ENCODE data around the gene GPR162. TPM values are rescaled to one million over a fixed set of nuclear protein-coding genes. Genes with fewer than 3 reads are reported as not detected.
A peak's percentile ranks its signal among the peaks of the same experiment; 100 is the strongest.

GPR162 gene
- total and polyA plus RNA-seq, 12 donors: 1.1 to 42.6 (median 5.1) TPM

DNA sequence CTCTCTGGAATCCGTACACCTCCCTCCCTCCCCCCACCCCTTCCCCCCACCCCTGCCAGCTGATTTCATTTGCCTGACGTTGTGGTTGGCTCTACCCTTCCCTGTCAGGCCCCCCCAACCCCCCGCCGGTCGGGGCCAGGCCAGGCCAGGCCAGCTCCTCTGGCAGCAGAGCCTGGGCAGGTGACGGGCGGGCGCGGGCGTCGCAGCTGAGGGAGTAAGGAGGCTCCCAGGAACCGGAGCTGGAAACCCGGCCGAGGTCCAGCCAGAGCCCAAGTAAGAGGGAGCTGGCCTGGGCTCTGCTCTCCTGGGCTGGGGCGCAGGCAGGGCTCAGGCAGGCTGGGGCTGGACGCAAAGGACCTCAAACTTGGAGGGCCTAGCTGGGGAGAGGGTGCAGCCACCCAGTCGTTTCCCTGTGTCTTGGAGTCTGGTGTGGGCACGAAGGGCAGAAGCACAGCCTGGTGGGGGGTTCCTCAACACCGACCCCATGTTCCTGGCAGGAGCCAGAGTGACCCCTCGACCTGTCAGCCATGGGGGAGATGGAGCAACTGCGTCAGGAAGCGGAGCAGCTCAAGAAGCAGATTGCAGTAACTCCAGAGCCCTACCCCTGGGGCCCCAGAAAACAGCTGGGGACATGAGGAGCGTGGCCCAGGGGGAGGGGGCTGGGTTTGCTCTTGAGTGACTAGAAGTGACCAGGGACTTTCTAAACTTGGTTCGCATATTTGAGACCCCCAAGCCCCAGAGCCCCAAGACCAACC lies 19.3 kb downstream of the GPR162 start, which contains the start of gene GNB3:
TSS of gene GNB3 (plus strand) at position 165 of the 755 bp plus-strand sequence. CDS start at position 528, 363 bp downstream.
- intact Hi-C loops (cut with DNase I): no loop called here
- peak in 1 of 7 donors; percentile 77 for DNase-seq
- H3K4me1 ChIP-seq (replicated peaks in 1 of 2): no peaks in the 10 kb centered on the region
- no peaks in the 10 kb centered on the region for H3K27me3 ChIP-seq
- H3K9me3 ChIP-seq (replicated peaks in 1 of 3): no peaks in the 10 kb centered on the region
- WGBS, 4 donors: 68 to 84% (median 75%) methylated on average over 11 to 24 of the region's 24 CpGs
- H3K36me3 ChIP-seq (replicated peaks in 1 of 2): peaks cover 0 to 21% of the 10 kb centered on the region in 2 donors
- H3K27ac ChIP-seq: no peak within 1 kb of the TSS
- TF ChIP-seq CTCF (IDR thresholded peaks at IDR 0.05) (no peak), POLR2A (IDR thresholded peaks at IDR 0.05) (no peak)
- H3K4me3 ChIP-seq: no peak within 1 kb of the TSS

- TF ChIP-seq CTCF (IDR thresholded peaks at IDR 0.05): no peak
- TF ChIP-seq POLR2A (IDR thresholded peaks at IDR 0.05): no peak
- 86 to 100% (median 89%) methylated on average over 4 of the region's 4 CpGs for WGBS, 4 donors
- DNase-seq: no peak
- Histone ChIP-seq H3K36me3 (replicated peaks in 1 of 2) (peaks cover 0 to 21% of the 10 kb centered on the region in 2 donors), H3K27ac (no peak overlapping the region), H3K9me3 (replicated peaks in 1 of 3) (no peaks in the 10 kb centered on the region), H3K27me3 (no peaks in the 10 kb centered on the region), H3K4me3 (no peak overlapping the region), H3K4me1 (replicated peaks in 1 of 2) (no peaks in the 10 kb centered on the region)
- intact Hi-C loops (cut with DNase I): no loop called here
Measured at GRCh38 chr12:6842075-6842474, 20.5 kb downstream of the GPR162 start.

DNA sequence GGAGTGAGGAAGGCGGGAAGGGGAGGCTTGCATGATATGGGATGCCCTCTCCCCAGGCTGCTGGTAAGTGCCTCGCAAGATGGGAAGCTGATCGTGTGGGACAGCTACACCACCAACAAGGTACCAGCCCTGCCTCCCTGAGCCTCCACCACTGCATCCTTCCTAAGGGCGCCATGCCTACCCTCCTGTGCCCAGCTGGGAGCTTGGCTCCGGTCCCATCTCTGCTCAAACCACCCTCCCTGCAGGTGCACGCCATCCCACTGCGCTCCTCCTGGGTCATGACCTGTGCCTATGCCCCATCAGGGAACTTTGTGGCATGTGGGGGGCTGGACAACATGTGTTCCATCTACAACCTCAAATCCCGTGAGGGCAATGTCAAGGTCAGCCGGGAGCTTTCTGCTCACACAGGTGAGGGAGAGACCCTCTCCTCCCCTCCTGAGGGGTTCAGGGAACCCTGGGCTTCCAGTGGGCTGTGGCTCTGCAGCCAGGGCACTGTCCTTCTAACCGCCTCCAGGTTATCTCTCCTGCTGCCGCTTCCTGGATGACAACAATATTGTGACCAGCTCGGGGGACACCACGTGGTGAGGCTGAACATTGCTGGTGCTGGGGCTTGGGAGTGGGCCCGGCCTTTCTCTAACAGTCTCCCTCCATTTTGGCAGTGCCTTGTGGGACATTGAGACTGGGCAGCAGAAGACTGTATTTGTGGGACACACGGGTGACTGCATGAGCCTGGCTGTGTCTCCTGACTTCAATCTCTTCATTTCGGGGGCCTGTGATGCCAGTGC lies 21.7 kb downstream of the GPR162 start:
- 61 to 81% (median 77%) methylated on average over 13 to 16 of the region's 16 CpGs for WGBS, 4 donors
- no peaks in the 10 kb centered on the region for H3K27me3 ChIP-seq
- intact Hi-C loops (cut with DNase I): no loop called here
- no peak overlapping the region for H3K27ac ChIP-seq
- H3K36me3 ChIP-seq (replicated peaks in 1 of 2): peaks cover 0 to 11% of the 10 kb centered on the region in 2 donors
- DNase-seq: no peak
- TF ChIP-seq POLR2A (IDR thresholded peaks at IDR 0.05) (no peak), CTCF (IDR thresholded peaks at IDR 0.05) (no peak)
- H3K4me1 ChIP-seq (replicated peaks in 1 of 2): no peaks in the 10 kb centered on the region
- H3K9me3 ChIP-seq (replicated peaks in 1 of 3): no peaks in the 10 kb centered on the region
- no peak overlapping the region for H3K4me3 ChIP-seq

GRCh38 chr12:6845395-6845794 lies 23.8 kb downstream of the GPR162 start:
- intact Hi-C loops (cut with DNase I): no loop called here
- Histone ChIP-seq H3K9me3 (replicated peaks in 1 of 3) (no peaks in the 10 kb centered on the region), H3K4me3 (no peak overlapping the region), H3K27me3 (no peaks in the 10 kb centered on the region), H3K4me1 (replicated peaks in 1 of 2) (peaks cover 0 to 2% of the 10 kb centered on the region in 2 donors), H3K27ac (no peak overlapping the region), H3K36me3 (replicated peaks in 1 of 2) (no peaks in the 10 kb centered on the region)
- TF ChIP-seq CTCF (IDR thresholded peaks at IDR 0.05) (no peak), POLR2A (IDR thresholded peaks at IDR 0.05) (no peak)
- no peak for DNase-seq
- WGBS, 4 donors: 89 to 93% (median 91%) methylated on average over 16 to 17 of the region's 17 CpGs
